GM21360 (cell line): ENCODE data around the gene KPTN.

Source experiments
- ATAC-seq: cut with Tn5 transposase; IDR thresholded peaks from one replicate; pipeline ENCODE4 v1.9.1; 2021; ENCODE audit warnings: mild to moderate bottlenecking, moderate library complexity; ENCODE audit not compliant: unreplicated experiment

KPTN gene

DNA sequence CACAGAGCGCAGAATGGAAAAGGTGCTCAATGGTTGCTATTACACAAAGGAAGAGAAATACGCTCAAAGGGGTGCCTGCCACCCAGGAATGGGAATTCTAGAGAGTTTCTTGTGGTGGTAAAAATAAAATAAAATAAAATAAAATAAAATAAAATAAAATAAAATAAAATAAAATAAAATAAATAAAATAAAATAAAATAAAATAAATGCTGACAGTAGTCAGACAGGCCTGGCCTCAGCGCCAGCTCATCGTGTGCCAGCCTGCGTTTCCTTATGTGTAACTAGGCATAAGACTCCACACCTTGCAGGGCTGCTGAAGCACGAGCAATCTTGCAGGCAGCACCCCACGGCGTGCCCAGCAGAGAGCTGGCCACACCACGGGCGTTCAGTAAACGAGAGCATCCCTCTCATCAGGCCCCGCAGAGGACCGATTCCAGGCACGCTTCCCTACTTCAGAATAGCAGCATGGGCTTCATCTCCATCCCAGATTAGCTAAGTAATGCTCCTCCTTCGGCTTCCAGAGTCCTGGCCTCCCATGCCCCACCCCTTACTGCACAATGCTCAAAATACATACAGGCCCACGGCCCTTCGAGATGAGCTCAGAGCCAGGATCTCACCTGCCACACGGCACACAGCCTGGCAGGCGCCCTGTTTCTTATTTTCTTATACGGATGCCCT is 25.3 kb upstream of the KPTN start:
- ATAC-seq, result no peak

DNA sequence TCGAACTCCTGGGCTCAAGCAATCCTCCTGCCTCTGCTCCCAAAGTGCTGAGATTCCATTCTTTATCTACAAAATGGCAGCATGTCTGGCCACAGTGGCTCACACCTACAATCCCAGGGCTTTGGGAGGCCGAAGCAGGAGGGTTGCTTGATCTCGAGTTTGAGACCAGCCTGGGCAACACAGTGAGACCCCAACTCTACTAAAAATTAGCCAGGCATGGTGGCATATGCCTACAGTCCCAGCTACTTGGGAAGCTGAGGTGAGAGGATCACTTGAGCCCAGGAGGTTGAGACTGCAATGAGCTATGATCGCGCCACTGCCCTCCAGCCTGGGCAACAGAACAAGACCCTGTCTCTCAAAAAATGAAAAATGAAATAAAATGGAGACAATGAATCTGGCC is 24.7 kb upstream of the KPTN start:
- ATAC-seq, result no peak

DNA sequence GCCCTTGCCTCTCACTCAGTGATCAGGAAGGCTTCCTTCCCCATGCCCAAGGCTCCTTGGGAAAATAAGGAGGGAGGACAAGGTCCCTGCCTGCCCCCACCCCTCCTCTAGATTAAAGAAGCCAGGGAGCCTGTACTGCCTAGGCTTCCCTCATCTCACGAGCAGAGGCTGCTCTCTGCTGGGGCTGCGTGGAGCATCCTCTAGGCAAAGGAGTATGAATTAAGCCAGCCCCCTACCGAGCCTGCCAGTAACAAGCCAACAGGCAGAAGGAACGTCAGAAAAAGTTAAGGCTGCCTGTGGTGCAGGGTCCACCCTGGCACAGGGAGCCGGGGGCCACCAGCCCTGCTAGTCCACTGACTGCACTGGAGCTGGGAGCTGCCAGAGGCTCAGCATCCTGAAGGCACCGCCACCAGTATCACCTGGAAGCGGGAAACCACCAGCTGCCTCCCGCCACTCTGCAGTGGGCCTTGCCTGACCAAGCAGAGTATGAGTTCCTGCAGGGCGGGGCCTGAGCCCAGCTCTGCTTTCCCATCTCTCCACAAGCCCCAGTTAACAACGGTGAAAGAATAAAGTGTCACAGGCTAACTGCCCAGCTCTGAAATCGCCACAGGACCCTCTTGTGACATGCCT is 24.0 kb upstream of the KPTN start:
- no peak for ATAC-seq

DNA sequence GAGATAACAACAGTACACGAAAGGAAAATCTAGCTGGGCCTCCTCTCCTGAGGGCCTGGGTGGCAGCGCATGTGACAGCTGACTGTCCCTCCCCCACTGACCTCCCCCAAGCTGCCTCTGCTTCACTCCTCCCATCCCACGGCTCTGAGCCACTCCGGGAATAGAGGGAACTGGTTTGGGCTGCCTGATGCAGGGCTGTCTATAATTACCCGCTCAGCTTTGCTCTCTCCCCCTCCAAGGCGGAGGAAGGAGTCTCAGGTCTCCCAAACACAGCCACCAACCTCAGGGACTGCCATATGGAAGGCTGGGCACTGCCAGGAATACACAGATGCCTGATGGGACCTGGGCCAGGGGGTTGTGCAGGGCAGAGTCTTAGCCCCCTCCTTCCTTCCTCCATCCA is 23.0 kb upstream of the KPTN start:
- ATAC-seq, result no peak

DNA sequence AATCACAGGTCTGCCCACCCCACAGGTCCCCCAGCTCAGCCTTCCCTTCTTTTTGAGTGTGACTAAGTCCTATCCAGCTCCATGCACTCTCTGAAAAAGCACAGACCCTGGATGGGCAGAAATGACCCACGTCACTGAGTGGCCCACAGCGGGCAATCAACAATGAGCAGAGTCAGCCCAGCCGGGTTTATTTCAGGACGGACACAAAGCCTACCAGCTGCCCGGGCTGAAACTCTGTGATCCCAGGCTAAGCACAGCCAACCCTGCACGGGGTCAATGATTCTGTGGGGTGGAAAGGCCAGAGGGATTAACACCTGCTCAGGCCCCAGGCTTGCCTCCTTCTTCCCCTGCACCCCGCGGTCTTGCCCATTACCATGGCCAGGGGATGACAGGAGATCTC is 22.4 kb upstream of the KPTN start:
- ATAC-seq, result no peak

DNA sequence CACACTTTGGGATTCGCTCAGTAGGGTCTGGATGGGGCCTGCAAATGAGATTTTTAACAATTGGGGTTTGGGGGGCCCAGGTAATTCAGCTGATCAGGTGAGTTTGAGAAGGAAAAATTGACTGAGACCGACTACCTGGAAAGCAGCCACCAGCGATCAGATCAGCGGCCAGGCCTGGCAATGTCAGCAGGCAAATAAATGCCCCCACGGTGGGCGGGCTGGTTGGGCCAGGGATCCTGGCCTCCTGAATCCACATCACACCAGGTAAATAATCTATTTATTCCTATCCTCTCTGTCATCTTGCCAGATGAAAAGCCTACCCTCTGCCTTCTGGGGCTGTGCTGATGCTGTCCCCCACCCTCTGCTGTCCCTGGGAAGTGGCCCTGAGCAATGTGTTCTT is 21.5 kb upstream of the KPTN start:
- no peak for ATAC-seq

DNA sequence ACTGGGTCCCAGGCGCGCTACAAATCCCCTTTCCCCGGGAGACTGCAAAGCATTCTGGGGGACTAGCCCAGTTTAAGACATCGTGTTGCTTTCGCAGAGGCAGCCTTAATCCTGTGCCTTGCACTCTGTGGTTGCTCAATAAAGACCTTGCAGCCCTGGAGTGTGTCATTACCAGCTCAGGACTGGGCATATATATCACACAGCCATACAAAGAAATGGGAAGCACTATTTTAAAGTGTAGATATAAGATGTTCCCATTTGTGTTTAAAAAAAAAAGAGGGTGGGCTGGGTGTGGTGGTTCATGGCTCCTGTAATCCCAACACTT is 19.8 kb upstream of the KPTN start:
- ATAC-seq, result no peak

DNA sequence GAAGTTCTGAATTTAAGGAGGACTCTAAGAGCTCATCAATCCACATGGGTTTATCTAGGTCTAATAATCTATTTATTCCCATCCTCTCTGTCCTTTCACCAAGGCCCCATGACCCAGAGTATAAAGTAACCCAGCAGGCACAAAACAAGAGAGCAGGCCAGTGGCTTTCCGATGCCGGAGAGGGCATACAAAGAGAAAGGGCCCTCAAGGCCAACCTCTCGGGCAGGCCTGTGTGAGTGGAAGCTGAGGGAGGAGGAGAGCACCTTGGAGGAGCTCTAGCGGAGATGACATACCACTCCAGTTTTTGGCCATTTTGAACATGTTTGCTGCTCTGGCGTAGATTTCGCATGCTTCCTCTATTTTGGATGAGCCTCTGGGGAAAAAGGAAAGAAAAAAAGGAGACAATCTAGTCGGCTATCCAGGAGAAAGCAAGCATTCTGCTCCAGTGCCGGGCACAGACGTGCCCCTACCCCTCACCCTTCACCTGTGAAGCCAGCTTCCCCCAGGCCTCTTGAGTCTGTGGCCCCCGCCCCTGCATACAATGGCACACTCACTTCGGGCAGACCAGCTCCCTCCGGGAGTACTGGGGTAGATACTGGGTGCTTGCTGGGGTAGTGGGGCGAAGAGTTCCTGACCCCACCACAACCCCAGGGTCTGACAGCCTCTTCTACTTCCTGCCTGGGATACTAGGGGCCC is 19.3 kb upstream of the KPTN start:
- no peak for ATAC-seq

DNA sequence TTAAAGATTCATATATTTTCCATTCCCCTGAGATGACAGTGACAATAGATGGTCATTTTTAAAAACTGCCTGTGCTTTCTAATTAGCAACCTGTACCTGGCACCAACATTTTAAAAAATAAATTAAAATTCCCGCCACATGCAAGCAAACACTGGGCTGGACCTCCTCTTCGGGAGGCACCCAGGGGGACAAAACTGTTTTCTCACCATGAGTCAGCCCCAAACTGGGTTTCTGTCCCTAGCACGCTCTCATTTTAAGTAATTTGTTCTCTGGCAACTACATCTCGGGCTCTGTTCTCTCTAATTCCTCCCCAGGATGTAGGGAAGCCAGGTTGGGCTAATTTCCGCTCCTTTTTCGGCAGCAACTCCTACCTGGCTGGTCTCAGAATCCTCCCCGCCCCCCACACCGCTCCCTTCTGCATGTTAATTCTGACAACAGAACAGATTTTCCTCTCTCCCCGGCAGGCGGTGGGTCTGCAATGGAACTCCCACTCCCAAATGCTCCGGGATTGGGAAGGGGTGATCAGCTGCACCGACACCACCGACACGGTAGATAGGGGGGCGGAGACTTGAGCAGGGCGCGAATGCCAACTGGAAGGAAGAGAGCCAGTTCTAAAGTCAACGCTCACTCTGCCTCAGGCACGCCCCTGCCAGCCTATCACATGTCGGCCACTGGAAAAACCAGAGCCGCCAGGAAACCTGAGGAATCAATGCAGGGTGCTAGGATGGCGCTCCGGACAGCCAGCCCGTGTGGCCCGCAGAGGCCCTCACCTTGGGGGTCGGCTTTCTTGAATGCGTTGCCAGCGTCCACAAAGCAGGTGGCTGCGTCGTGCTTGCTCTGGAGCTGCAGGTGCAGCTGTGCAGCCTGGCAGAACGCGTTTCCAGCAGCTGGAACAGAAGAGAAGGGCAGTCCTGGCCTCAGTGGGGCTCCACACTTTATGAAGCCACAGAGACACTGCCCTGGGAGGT is 16.1 kb upstream of the KPTN start:
- ATAC-seq, result no peak

DNA sequence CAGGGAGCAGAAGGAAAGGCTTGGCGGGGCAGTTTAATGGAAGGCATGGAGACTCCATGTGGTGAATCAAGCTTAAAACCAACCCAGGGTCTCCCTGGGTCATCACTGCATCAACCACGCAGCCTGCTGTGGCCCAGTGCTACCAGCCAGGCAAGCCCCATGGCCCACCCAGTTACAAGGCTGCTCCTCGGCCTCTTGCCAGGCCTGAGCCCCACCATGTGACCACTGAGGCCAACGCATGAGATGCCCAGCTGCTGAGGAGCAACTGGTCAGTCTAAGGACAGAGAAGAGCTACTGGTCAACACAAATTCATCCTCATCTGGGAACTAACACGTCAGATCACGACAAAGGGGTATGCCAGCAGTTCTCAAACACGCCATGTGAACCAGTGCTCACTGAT is 15.4 kb upstream of the KPTN start:
- ATAC-seq, result no peak

DNA sequence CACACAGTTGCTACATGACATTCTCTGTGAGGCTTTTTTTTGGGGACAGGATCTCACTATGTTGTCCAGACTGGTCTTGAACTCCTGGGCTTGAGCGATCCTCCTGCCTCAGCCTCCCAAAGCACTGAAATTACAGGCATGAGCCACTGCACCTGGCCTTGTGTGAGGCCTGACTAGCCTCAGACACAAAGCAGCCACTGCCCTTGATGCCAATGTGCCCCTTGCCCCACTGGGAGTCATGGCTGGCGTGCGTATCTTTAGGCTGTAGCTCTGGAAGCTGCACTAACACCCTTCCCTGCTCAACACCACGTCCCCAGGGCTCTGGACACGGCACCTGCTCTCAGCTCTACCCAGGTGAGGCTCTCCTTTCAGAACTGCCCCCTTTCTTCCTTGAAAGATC is 14.5 kb upstream of the KPTN start:
- ATAC-seq, result no peak

DNA sequence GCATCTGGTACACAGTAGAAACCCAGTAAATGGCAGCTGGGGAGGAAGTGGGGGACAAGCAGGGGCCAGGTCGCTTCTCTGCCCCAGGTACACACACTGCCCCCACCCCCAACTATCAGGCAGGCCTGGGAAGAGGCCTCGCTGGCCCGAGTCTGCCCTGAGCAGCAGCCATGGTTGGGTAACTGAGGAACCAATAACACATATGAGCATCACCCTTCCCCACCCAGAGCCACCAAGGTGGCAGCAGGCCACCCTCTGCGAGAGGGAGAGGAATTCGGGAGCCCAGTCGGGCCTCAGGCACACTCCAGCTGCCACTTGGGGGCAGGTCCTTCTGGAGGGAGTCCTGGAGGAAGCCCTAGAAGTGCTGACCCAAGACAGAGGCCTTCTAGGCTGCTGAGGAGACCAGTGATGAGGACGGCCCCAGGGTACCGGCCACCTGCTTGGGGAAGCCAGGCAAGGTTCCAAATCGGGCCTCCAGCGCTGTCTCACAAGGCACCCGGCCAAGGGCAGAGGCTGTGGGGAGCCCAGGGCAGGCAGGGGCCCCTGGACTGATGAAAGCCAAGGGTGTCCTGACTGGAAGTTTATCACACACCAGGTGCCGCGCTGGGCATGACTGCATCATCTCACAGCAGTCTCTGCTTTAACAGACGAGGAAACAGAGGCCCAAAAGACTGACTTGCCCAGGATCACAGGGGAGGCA is 14.0 kb upstream of the KPTN start:
- ATAC-seq, result no peak

DNA sequence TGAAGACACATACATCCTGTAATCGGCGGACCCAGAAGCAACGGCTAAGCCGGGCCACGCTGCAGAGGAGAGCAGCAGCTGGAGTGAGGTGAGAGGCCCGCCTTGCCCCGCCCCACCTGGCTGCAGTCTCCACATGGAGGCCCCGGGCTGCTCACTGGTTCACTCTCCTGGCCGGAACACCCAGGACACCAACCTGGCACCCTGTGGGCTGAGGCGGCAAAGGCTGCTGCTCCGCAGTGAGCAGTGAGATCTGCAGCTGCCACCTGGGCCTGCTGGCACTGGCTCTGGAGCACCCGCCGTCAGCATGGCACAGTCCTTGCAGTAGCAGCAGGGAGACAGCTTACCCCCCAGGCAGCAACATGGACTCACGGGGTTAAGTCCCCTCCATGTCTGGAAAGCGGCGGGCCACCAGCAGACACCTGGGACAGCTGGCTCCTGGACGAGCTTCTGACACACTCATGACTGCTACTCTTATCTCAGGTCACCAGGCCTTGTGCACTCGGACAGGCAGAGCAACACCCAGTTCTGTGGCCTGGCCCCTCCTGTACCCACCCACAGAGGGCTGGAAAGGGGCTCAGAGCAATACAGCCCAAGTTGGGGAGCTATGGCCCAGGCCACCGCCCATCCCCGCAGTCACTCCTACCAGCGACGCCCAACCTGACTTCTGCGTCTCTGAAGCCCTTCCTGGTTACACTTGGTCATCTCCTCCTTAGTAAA is 13.2 kb upstream of the KPTN start:
- ATAC-seq, result no peak

DNA sequence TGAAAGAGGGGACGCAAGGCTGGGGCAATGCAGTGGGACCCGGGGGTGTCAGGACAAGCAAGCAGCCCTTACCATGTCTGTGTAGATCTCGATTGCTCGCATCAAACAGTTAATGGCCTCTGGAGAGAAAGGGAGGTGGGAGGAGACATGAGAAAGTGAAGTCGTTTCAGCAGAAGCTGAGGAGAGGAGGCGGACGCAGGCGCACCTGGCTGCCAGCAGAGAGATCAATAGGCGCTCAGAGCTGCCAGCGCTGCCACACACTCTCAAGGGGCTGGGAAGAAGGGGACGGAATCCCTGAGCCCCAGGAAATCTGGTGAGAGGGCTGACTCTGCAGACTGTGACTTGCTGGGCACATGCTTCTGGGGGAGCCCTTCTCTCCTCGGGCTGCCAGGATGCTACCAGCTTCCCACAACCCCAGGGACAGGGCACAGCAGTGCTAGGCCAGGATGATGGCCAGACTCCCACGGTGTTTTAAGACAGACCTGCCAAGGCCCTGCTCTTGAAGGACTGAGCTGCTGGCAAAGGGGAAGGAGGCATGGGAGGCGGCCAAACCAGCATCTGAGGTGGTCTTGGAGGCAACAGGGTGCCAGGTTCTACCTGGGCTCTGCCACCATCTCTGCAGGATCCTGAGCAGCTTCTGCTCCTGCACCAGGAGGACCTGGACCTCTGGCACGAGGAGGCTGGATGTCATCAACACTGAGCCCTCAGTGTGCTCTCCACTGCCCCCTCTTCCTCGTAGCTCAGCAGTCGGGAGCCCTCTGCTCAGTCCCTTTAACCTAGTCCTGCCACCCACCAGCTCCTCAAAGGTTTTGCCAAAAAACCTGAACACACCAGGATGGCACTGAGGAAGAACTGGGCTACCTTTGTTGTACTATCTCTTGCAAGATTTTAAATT is 11.7 kb upstream of the KPTN start:
- no peak for ATAC-seq

DNA sequence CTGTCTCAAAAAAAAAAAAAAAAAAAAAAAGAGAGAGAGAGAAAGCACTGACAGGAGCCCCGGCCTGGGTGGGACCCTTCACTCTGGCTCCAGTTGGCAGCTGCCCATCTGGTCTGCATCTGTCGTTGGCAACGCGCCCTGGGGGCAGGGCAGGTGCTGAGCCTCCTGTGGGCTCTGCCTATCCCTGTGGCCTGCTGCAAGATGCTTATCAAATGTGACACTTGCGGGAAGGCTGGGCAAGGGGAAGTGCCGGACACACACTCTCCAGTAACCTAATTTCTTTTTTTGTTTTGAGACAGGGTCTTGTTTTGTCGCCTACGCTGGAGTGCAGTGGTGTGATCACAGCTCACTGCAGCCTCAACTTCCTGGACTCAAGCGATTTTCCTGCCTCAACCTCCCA is 10.7 kb upstream of the KPTN start:
- no peak for ATAC-seq

DNA sequence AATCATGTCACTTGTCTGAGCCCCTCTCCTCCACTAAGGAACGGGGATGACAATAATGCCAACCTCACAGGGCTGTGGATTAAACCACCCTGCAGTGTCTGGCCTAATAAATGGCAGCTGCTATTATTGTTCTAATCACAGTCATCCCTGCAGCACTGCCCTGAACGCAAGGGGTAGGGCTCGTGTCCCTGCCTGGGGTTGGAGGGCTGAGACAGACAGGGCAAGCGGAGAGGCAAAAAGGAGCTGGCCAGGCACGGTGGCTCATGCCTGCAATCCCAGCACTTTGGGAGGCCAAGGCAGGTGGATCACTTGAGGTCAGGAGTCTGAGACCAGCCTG is 10.2 kb upstream of the KPTN start:
- ATAC-seq, result no peak

DNA sequence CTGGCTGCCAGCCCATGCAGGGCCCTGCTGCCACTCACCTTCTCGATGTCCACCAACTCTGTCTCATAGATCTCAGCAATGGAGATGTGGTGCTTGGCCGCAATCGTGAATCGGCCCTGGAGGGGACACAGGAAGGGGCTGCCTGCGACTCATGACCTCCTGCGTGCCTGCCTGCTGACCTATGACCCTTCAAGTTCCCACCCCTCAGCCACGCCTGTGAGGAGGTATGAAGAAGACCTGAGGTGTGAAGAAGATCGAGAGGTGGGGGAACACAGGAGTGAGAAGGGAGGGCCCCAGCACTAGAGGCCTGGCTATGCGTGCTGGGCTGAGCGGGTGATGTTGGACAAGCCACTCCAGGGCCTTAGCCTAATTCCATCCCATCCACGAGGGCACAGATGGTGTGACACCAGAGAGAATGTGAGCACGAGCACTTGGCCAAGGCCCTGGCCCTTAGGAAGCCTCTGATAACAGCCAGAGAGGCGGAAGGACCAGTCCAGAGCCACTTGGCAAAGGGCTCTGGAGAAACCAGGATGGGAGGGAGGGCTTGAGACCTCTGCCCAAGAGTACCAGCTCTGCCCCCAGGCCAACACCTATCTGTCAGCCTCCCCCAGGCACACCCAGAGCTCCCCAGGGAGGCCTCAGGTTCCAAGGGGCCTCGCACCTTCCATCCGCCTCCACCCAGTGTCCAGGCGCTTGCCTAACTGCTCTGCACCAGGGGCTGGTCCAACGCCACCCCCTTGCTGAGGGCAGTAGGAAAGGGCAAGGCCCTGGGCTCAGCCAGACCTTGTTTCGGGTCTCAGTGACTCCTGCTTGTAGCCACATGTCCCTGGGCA is 9.6 kb upstream of the KPTN start:
- ATAC-seq, result no peak

DNA sequence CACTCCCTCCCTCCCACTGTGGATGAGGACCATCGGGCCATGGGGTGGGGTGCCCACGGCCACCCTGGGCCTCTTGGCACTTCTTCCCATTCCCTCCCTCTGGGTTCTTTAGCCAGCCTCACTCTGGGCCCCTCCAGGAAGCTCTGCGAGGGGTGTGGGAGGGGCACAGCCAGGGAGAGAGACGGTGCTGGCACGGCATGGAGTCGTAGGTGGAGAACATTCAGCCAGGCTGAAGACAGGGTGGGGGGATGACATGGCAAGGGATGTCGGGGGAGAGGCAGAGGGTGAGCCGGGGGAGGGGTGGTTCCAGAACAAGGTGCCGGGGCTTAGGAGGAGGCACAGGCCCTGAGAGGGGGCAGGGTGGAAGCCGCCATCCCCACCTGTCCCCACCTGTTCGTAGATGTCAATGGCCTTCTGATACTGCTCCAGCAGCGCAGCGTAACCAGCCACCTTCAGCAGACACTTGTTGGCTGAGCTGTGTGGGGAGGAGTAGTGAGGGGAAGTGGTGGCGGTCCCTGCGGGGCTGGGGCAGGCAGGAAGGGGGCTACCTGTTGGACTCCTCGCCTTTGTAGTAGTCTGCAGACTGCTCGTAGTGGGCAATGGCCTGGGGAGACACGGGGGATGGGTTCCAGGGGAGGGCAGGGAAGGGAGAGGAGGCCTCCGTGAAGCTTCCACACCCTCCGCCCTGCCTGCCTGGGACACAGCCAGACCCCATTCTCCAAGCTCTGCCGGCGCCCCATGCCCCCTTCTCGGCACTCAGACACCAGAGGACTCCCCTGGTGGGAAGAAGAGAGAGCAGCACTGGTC is 8.8 kb upstream of the KPTN start:
- ATAC-seq, result no peak
